ENCODE data around the gene ECSIT. TPM values are rescaled to one million over a fixed set of nuclear protein-coding genes. Genes with fewer than 3 reads are reported as not detected.

Gene ECSIT
- total RNA-seq, 1 experiment from 2014 or later: 52.8 TPM

GRCh38 chr19:11534538-11534937, 5.6 kb upstream of the ECSIT start (continued):
- TF ChIP-seq ZBTB33 (IDR thresholded peaks at IDR 0.05; ENCODE audit: extremely low read depth, insufficient replicate concordance, low read length): no peak
- no peak for TF ChIP-seq ZNF274 (IDR thresholded peaks at IDR 0.05; ENCODE audit: low read depth, low read length)
- no peak for TF ChIP-seq EGR1 (IDR thresholded peaks at IDR 0.05; ENCODE audit: low read depth)

GRCh38 chr19:11530432-11530831, 1.5 kb upstream of the ECSIT start:
- peak; percentile 32; the same call in 1 of the 2 replicates for TF ChIP-seq RAD21 (IDR thresholded peaks at IDR 0.05; ENCODE audit: low read depth)
- TF ChIP-seq ZFX (IDR thresholded peaks at IDR 0.05): no peak
- peak; percentile 81; the same call in 1 of the 2 replicates for TF ChIP-seq SIN3A (IDR thresholded peaks at IDR 0.05; ENCODE audit: low read depth)
- TF ChIP-seq EGR1 (IDR thresholded peaks at IDR 0.05; ENCODE audit: low read depth): peak; percentile 40; the same call in 1 of the 2 replicates
- TF ChIP-seq, protein P1, sequence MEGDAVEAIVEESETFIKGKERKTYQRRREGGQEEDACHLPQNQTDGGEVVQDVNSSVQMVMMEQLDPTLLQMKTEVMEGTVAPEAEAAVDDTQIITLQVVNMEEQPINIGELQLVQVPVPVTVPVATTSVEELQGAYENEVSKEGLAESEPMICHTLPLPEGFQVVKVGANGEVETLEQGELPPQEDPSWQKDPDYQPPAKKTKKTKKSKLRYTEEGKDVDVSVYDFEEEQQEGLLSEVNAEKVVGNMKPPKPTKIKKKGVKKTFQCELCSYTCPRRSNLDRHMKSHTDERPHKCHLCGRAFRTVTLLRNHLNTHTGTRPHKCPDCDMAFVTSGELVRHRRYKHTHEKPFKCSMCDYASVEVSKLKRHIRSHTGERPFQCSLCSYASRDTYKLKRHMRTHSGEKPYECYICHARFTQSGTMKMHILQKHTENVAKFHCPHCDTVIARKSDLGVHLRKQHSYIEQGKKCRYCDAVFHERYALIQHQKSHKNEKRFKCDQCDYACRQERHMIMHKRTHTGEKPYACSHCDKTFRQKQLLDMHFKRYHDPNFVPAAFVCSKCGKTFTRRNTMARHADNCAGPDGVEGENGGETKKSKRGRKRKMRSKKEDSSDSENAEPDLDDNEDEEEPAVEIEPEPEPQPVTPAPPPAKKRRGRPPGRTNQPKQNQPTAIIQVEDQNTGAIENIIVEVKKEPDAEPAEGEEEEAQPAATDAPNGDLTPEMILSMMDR (IDR thresholded peaks at IDR 0.05 in 2 of 3, conservative IDR thresholded peaks at IDR 0.05 in 1 of 3; ENCODE audit: borderline replicate concordance in 1 of 3, insufficient read depth in 1 of 3, low read depth in 2 of 3, low read length in 2 of 3): peak; percentile 31 to 62 (median 47); a peak in 5 of 6 replicates
- TF ChIP-seq EZH2 (IDR thresholded peaks at IDR 0.05): no peak
- peak; percentile 58; the same call in 1 of the 2 replicates for TF ChIP-seq CBX3 (IDR thresholded peaks at IDR 0.05; ENCODE audit: low read depth)
- peak; percentile 87 for TF ChIP-seq SP1 (IDR thresholded peaks at IDR 0.05; ENCODE audit: low read depth)
- peak; percentile 52; the same call in 1 of the 2 replicates for TF ChIP-seq CEBPB (IDR thresholded peaks at IDR 0.05; ENCODE audit: low read depth)
- TF ChIP-seq JUND (IDR thresholded peaks at IDR 0.05): no peak
- TF ChIP-seq, protein P2, sequence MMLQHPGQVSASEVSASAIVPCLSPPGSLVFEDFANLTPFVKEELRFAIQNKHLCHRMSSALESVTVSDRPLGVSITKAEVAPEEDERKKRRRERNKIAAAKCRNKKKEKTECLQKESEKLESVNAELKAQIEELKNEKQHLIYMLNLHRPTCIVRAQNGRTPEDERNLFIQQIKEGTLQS (IDR thresholded peaks at IDR 0.05): no peak
- TF ChIP-seq SRF (IDR thresholded peaks at IDR 0.05; ENCODE audit: low read depth): no peak
- TF ChIP-seq, protein P3, sequence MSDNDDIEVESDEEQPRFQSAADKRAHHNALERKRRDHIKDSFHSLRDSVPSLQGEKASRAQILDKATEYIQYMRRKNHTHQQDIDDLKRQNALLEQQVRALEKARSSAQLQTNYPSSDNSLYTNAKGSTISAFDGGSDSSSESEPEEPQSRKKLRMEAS (IDR thresholded peaks at IDR 0.05): peak; percentile 98
- POLR2A ChIA-PET: interaction anchor here (0.7 kb wide), 1 partner anchor 29 kb away, joined by 3 read pairs; the partner anchor contains the start of gene ELOF1
- Histone ChIP-seq H3K27ac (ENCODE audit: low read depth, low read length) (no peak overlapping the region), H2AFZ (ENCODE audit: low read depth, low read length, poor library complexity, severe bottlenecking) (no peak overlapping the region), H3K9ac (ENCODE audit: low read length) (no peak overlapping the region), H3K36me3 (ENCODE audit: control insufficient read depth in 1 of 2, insufficient read depth in 2 of 2, low read length in 2 of 2) (no peaks in the 10 kb centered on the region), H3K9me3 (ENCODE audit: control insufficient read depth in 1 of 2, insufficient read depth in 1 of 2, low read depth in 1 of 2, low read length in 2 of 2) (no peaks in the 10 kb centered on the region), H3K9me2 (ENCODE audit: insufficient read depth) (no peaks in the 10 kb centered on the region), H3K4me3 (replicated peaks in 1 of 2; ENCODE audit: low read depth in 1 of 2, low read length in 2 of 2) (no peak overlapping the region), H3K4me1 (ENCODE audit: control insufficient read depth in 1 of 2, insufficient read depth in 2 of 2, low read length in 2 of 2) (peaks cover 26 to 50% of the 10 kb centered on the region in 2 experiments), H3K79me2 (ENCODE audit: insufficient read depth, low read length) (peaks cover 21% of the 10 kb centered on the region), H3K4me2 (ENCODE audit: low read length) (no peak overlapping the region), H4K20me1 (ENCODE audit: insufficient read depth) (no peaks in the 10 kb centered on the region), H3K27me3 (ENCODE audit: insufficient read depth, low read length) (no peaks in the 10 kb centered on the region)
- peak; percentile 96 for DNase-seq (ENCODE audit: low read depth, low spot score)
- intact Hi-C loops (cut with micrococcal nuclease): no loop called here
- CTCF ChIA-PET: interaction anchor here (0.7 to 1.2 kb wide), 2 partner anchors 28 to 149 kb away, joined by 3 to 6 read pairs; partner anchors contain the start of gene ELOF1
- peak; percentile 57 for ATAC-seq
- BruUV-seq (replicated peaks): no TSS peak
- RAD21 ChIA-PET (ENCODE audit: low non-redundant PET in 1 of 2, low total read pairs in 2 of 2, uncharacterized antibody in 2 of 2, unreplicated experiment in 2 of 2): interaction anchor here (0.6 kb wide), 2 partner anchors 20 to 24 kb away, joined by 5 to 6 read pairs; no protein-coding TSS in a partner anchor
